HG03469 (cell line): ENCODE measurements around the gene ZCCHC12.

Experiments
- ATAC-seq: cut with Tn5 transposase; IDR thresholded peaks from one replicate; pipeline ENCODE4 v1.9.1; 2021; ENCODE audit warnings: mild to moderate bottlenecking, moderate library complexity, moderate number of reproducible peaks; ENCODE audit not compliant: unreplicated experiment

Gene ZCCHC12

DNA sequence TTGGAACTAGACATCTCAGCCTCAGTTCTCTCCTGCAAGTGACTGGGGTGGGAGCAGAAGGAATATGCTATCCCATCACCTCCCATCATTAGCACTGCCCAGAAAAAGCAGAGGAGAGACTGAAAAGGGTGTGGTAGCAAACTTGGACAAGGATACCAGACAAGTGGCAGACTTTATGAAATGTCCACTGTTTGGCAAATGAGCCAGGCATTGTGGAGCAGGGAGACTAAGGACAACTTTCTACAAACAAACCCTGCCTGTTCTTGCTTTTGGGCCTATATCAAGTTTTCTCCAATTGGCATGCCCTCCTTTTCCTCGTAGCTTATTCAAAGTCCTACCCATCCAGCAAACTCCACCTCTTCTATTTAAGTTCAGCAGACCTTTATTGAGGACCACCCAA lies 41.6 kb downstream of the ZCCHC12 start:
- ATAC-seq = no peak

DNA sequence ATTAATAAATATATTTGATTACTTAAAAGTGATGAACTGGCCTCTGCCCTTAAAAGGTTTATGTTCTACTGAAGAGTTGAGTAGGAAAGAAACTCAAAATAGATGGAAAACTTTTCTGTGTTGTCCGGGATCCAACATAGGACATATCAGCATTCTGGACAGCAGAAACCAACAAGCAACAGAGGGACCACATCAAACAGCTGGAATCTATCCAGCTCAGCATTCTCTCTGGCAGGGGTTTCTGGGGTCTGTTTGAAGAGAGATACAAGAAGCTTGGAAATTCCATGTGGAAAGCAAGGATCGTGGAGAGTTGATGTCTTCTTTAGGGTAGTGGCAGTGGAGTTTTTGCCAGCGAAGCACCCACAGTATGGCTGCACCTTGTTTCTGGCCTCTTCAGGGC lies 43.6 kb downstream of the ZCCHC12 start:
- no peak for ATAC-seq

DNA sequence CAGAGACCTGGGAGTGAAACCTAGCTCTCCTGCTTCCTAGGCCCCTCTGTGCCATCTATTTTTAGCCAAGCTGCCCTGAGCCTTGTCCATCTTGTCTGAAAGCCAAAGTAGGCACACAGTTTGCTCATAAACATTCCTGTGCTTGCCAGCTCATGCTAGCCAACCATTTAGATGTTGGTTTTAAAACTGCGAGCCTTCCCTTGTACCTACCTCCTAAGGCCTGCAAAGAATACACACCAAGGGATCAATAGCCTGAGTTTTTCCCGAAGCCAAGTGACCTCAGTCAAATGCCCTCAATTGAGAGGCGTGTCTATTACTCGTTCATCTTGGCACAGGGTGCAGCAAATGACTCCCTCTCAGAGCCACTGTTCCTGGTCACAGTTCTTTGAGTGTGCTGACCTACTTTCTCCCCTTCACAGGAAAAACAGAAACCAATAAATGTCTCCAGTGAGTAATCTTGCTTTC lies 48.5 kb downstream of the ZCCHC12 start:
- no peak for ATAC-seq
